BJ (cell line): ENCODE measurements around the gene TAF7. TPM values are rescaled to one million over a fixed set of nuclear protein-coding genes. Genes with fewer than 3 reads are reported as not detected.

ENCODE experiments used
- CTCF ChIA-PET: fragments of 350-600 bp; formaldehyde crosslinking; extraction: SDS; loops from one replicate; lab custom pipeline; 2021; ENCODE audit warnings: antibody characterized with exemption, inconsistent platforms; lab: Yijun Ruan, JAX
- POLR2A ChIA-PET: fragments of 300-600 bp; sonication (Branson Sonifier 250); formaldehyde crosslinking; extraction: SDS; loops from one replicate; lab custom pipeline; 2021; ENCODE audit warnings: antibody characterized with exemption; lab: Charles Lee
- DNase-seq: peaks from one replicate; pipeline ENCODE4 v3.0.0-alpha.2; 2011; ENCODE audit warnings: low read depth
- H3K27me3 ChIP-seq: 2 replicates; pipeline ENCODE4 v1.6.0; 2011; ENCODE audit warnings: low read length; ENCODE audit not compliant: control insufficient read depth, insufficient read depth
- H3K36me3 ChIP-seq: 2 replicates; pipeline ENCODE4 v1.5.1; 2011; ENCODE audit warnings: low read length; ENCODE audit not compliant: control insufficient read depth, insufficient read depth
- H3K4me3 ChIP-seq: 2 replicates; pipeline ENCODE4 v1.5.1; 2011; ENCODE audit warnings: low read depth, mild to moderate bottlenecking, control low read depth, low read length
- polyA minus RNA-seq: library from RNA; depleted of rRNA, polyadenylated mRNA; stranded (reverse); fragments of >200 nt; gene quantifications from 2 replicates; pipeline ENCODE4 v1.2.3, GENCODE V29; 2011; rRNA and poly(A)+ RNA removed
- polyA plus RNA-seq: library from polyadenylated mRNA; depleted of rRNA; stranded (reverse); fragments of >200 nt; gene quantifications from 2 replicates; pipeline ENCODE4 v1.2.3, GENCODE V29; 2011; rRNA removed
- TF ChIP-seq, protein P1 (sequence below): IDR thresholded peaks from 2 replicates; pipeline ENCODE4 v1.5.1; 2011; ENCODE audit warnings: low read depth, mild to moderate bottlenecking, control low read depth, inconsistent platforms, low read length, moderate library complexity; ENCODE audit not compliant: insufficient read depth

The TAF7 gene
- polyA plus RNA-seq (25.5 and 46.7 TPM in 2 replicates), polyA minus RNA-seq (14.9 and 17.4 TPM in 2 replicates)

- Histone ChIP-seq H3K27me3 (no peaks in the 10 kb centered on the region), H3K36me3 (peaks cover 2% of the 10 kb centered on the region), H3K4me3 (peak within 1 kb of the TSS; percentile 73)
- ChIA-PET CTCF (interaction anchor here (0.8 to 11.7 kb wide), 25 partner anchors 10 to 298 kb away, joined by 3 to 85 read pairs (median 4); partner anchors contain the start of genes DIAPH1, PCDHB9, PCDHGA1 and PCDHGA10), POLR2A (interaction anchor here (0.5 to 1.5 kb wide), 3 partner anchors 8 to 242 kb away, joined by 3 to 4 read pairs (median 4); partner anchors contain the start of gene PCDHGA1)
- DNase-seq = peak; percentile 63
- TF ChIP-seq, protein P1, sequence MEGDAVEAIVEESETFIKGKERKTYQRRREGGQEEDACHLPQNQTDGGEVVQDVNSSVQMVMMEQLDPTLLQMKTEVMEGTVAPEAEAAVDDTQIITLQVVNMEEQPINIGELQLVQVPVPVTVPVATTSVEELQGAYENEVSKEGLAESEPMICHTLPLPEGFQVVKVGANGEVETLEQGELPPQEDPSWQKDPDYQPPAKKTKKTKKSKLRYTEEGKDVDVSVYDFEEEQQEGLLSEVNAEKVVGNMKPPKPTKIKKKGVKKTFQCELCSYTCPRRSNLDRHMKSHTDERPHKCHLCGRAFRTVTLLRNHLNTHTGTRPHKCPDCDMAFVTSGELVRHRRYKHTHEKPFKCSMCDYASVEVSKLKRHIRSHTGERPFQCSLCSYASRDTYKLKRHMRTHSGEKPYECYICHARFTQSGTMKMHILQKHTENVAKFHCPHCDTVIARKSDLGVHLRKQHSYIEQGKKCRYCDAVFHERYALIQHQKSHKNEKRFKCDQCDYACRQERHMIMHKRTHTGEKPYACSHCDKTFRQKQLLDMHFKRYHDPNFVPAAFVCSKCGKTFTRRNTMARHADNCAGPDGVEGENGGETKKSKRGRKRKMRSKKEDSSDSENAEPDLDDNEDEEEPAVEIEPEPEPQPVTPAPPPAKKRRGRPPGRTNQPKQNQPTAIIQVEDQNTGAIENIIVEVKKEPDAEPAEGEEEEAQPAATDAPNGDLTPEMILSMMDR = peak; percentile 86
Observed at GRCh38 chr5:141320225-141321169, at the start of gene TAF7. Gene TAF7 (minus strand): TSS chr5:141320784. CDS start chr5:141320044, 740 bp downstream.

DNA sequence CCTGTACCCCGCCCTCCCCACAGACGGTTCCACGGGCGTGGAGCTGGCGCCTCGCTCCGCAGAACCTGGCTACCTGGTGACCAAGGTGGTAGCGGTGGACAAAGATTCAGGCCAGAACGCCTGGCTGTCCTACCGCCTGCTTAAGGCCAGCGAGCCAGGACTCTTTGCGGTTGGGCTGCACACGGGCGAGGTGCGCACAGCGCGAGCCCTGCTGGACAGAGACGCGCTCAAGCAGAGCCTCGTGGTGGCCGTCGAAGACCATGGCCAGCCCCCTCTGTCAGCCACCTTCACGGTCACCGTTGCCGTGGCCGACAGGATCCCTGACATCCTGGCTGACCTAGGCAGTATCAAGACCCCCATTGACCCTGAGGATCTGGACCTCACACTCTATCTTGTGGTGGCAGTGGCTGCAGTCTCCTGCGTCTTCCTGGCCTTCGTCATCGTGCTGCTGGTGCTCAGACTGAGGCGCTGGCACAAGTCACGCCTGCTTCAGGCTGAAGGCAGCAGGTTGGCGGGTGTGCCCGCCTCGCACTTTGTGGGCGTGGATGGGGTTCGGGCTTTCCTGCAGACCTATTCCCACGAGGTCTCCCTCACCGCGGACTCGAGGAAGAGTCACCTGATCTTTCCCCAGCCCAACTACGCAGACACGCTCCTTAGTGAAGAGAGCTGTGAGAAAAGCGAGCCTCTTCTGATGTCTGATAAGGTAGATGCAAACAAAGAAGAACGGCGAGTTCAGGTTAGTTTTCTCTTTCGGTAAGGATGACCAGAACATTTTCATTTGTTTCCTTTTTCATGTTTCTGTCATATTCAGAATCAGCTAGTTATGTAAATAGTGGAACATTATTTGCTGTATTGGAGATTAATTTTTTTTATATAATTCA is 45.7 kb upstream of the TAF7 start:
- TF ChIP-seq, protein P1 = no peak
- Histone ChIP-seq H3K4me3 (no peak overlapping the region), H3K36me3 (no peaks in the 10 kb centered on the region), H3K27me3 (peaks cover 2% of the 10 kb centered on the region; the same call in 1 of the 2 replicates)
- DNase-seq = no peak
- CTCF ChIA-PET = interaction anchor here (0.6 to 1.4 kb wide), 3 partner anchors 10 to 424 kb away, joined by 3 read pairs; partner anchors contain the start of gene PCDHGA12
- POLR2A ChIA-PET = no interaction called here

DNA sequence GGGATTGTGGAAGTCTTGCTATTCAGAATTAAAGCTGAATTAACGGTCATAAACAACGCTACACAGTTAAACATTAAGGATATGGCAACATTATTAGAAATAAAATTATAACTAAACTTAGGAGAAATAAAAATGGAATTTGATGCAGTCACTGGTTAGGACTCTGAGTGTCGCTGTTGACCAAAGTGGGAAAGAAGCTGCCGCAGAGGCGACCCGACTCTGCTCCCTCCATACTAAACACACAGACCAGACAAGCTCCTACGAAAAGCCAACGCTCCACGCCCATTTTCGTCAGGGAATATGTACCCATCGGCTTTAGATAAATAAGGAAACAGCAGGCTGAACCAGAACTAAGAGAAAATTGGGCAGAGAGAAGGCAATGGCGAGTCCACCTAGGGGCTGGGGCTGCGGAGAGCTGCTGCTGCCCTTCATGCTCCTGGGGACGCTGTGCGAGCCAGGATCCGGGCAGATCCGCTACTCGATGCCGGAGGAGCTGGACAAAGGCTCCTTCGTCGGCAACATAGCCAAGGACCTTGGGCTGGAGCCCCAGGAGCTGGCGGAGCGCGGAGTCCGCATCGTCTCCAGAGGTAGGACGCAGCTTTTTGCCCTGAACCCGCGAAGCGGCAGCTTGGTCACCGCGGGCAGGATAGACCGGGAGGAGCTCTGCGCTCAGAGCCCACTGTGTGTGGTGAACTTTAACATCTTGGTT is 43.5 kb upstream of the TAF7 start, which contains the start of gene PCDHGA5:
Gene PCDHGA5 (plus strand): TSS at position 211 of the 709 bp plus-strand sequence. CDS start 169 bp downstream, at position 380.
- H3K36me3 ChIP-seq = no peaks in the 10 kb centered on the region
- peaks cover 2% of the 10 kb centered on the region; the same call in 1 of the 2 replicates for H3K27me3 ChIP-seq
- DNase-seq = no peak
- TF ChIP-seq, protein P1 = peak; percentile 32; the same call in 1 of the 2 replicates
- CTCF ChIA-PET = interaction anchor here (0.6 to 2.6 kb wide), 19 partner anchors 9 to 228 kb away, joined by 3 to 17 read pairs (median 4); partner anchors contain the start of genes PCDHGA10, PCDHGA11, PCDHGA4 and PCDHGA6
- H3K4me3 ChIP-seq = peak within 1 kb of the TSS; percentile 30
- POLR2A ChIA-PET = no interaction called here

DNA sequence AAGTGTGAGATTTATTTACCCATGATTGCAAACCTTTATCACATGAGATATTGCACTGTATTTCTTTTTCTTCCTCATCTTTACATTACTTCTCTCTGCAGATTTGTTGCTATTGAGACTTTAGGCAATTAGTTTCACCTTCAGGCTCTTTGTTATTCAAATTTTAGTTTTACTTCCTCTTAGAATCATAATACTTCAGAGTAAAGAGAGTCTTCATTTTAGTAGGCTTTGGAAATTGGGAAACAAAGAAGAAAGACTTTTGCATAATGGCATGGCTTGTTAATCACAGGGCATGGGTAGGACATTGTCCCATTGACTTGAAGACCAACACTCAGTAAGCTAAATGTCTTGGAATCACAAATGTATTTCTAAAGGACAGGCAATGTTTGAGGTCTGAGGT is 42.1 kb upstream of the TAF7 start:
- TF ChIP-seq, protein P1 = no peak
- ChIA-PET POLR2A (no interaction called here), CTCF (interaction anchor here (1.0 to 2.4 kb wide), 2 partner anchors 9 to 201 kb away, joined by 3 to 17 read pairs; no protein-coding TSS in a partner anchor)
- Histone ChIP-seq H3K27me3 (peaks cover 2% of the 10 kb centered on the region; the same call in 1 of the 2 replicates), H3K36me3 (no peaks in the 10 kb centered on the region), H3K4me3 (no peak overlapping the region)
- DNase-seq = no peak
